HG02798 (cell line): ENCODE data around the gene PTPRN2.
"Not testable (repeated sequence)": the region's sequence is repeated elsewhere in the genome, so short reads cannot be mapped to it uniquely, and the experiment has no call there.

Experiments
- ATAC-seq: cut with Tn5 transposase; IDR thresholded peaks from one replicate; pipeline ENCODE4 v1.9.1; 2021; ENCODE audit warnings: mild to moderate bottlenecking; ENCODE audit not compliant: unreplicated experiment, poor library complexity

PTPRN2 gene

GRCh38 chr7:157489870-157490269 is 1097.8 kb downstream of the PTPRN2 start:
- not testable (repeated sequence) for ATAC-seq
